Measurements from ENCODE around the gene OSBP2.

OSBP2 gene

GRCh38 chr22:30874431-30875370 lies 180.0 kb downstream of the OSBP2 start:
- TF ChIP-seq TOX (CRISPR knock-in tag; IDR thresholded peaks at IDR 0.05; ENCODE audit: borderline replicate concordance) (no peak), OSR1 (CRISPR knock-in tag; IDR thresholded peaks at IDR 0.05) (no peak), ZFP3 (CRISPR knock-in tag; IDR thresholded peaks at IDR 0.05) (no peak), CSDC2 (CRISPR knock-in tag; IDR thresholded peaks at IDR 0.05) (no peak), RARB (CRISPR knock-in tag; IDR thresholded peaks at IDR 0.05) (no peak), ZNF8 (CRISPR knock-in tag; IDR thresholded peaks at IDR 0.05) (no peak), BACH2 (CRISPR knock-in tag; IDR thresholded peaks at IDR 0.05; ENCODE audit: borderline replicate concordance) (no peak), ZFP30 (CRISPR knock-in tag; IDR thresholded peaks at IDR 0.05) (no peak), CSRNP3 (CRISPR knock-in tag; IDR thresholded peaks at IDR 0.05) (no peak), GLIS3 (CRISPR knock-in tag; IDR thresholded peaks at IDR 0.05) (no peak), POU6F1 (CRISPR knock-in tag; IDR thresholded peaks at IDR 0.05; ENCODE audit: borderline replicate concordance, low read depth) (no peak), PPARA (CRISPR knock-in tag; IDR thresholded peaks at IDR 0.05; ENCODE audit: borderline replicate concordance) (no peak)
- ATAC-seq, result no peak

- no peak for ATAC-seq
- TF ChIP-seq SNAI2 (CRISPR knock-in tag; IDR thresholded peaks at IDR 0.05), result no peak
- no peak for TF ChIP-seq PATZ1 (CRISPR knock-in tag; IDR thresholded peaks at IDR 0.05; ENCODE audit: borderline replicate concordance)
- no peak for TF ChIP-seq TSHZ2 (CRISPR knock-in tag; IDR thresholded peaks at IDR 0.05)
- no peak for TF ChIP-seq CSRNP3 (CRISPR knock-in tag; IDR thresholded peaks at IDR 0.05)
- TF ChIP-seq ISL1 (CRISPR knock-in tag; IDR thresholded peaks at IDR 0.05), result no peak
- no peak for TF ChIP-seq ZFP3 (CRISPR knock-in tag; IDR thresholded peaks at IDR 0.05)
- TF ChIP-seq OSR1 (CRISPR knock-in tag; IDR thresholded peaks at IDR 0.05), result no peak
- TF ChIP-seq TOX (CRISPR knock-in tag; IDR thresholded peaks at IDR 0.05; ENCODE audit: borderline replicate concordance), result no peak
- no peak for TF ChIP-seq ZNF565 (CRISPR knock-in tag; conservative IDR thresholded peaks at IDR 0.05; ENCODE audit: low read depth)
- TF ChIP-seq ZNF70 (CRISPR knock-in tag; IDR thresholded peaks at IDR 0.05), result no peak
- TF ChIP-seq BACH2 (CRISPR knock-in tag; IDR thresholded peaks at IDR 0.05; ENCODE audit: borderline replicate concordance), result no peak
- no peak for TF ChIP-seq ZFP30 (CRISPR knock-in tag; IDR thresholded peaks at IDR 0.05)
- TF ChIP-seq ZC3H10 (CRISPR knock-in tag; IDR thresholded peaks at IDR 0.05), result no peak
- no peak for TF ChIP-seq ESRRG (CRISPR knock-in tag; IDR thresholded peaks at IDR 0.05)
- no peak for TF ChIP-seq ZNF8 (CRISPR knock-in tag; IDR thresholded peaks at IDR 0.05)
- no peak for TF ChIP-seq RARB (CRISPR knock-in tag; IDR thresholded peaks at IDR 0.05)
- no peak for TF ChIP-seq GLIS3 (CRISPR knock-in tag; IDR thresholded peaks at IDR 0.05)
- TF ChIP-seq PPARA (CRISPR knock-in tag; IDR thresholded peaks at IDR 0.05; ENCODE audit: borderline replicate concordance), result no peak
- TF ChIP-seq CREB5 (CRISPR knock-in tag; IDR thresholded peaks at IDR 0.05; ENCODE audit: low read depth), result no peak
Observed at GRCh38 chr22:30875481-30876215, 181.0 kb downstream of the OSBP2 start.

Data from SK-N-SH treated with all-trans-retinoic acid at 6 μM for 48 hours (cell line).